Lower leg skin (tissue), 3 donors: ENCODE results near the gene CBFA2T3.

Source experiments
- CTCF ChIP-seq, 3 donors: fragments of 450-650 bp; IDR thresholded peaks; one replicate each; pipeline ENCODE4 v1.5.1; 2016; ENCODE audit warnings: antibody characterized with exemption in 3 of 3, mild to moderate bottlenecking in 3 of 3, moderate library complexity in 2 of 3
- POLR2A ChIP-seq, 2 donors: fragments of 450-650 bp; IDR thresholded peaks; one replicate each; pipeline ENCODE4 v1.6.1; 2016 to 2017; ENCODE audit warnings: antibody characterized with exemption in 2 of 2, mild to moderate bottlenecking in 1 of 2, moderate library complexity in 1 of 2

- TF ChIP-seq POLR2A (IDR thresholded peaks at IDR 0.05), result no peak
- no peak for TF ChIP-seq CTCF (IDR thresholded peaks at IDR 0.05)
These were observed 62.1 kb downstream of the CBFA2T3 start for GRCh38 chr16:88914750-88915368.
